MM.1S (cell line): Measurements from ENCODE around the gene MUC3A.

ENCODE experiments used
- DNase-seq: peaks from one replicate; pipeline ENCODE4 v3.0.0-alpha.2; 2015
- H2AFZ ChIP-seq: fragments of 300-600 bp; sonication (generic); 2 replicates; pipeline ENCODE4 v1.6.0; 2016; ENCODE audit warnings: antibody characterized with exemption, low read length
- H3F3A ChIP-seq: fragments of 300-600 bp; sonication (generic); 2 replicates; pipeline ENCODE4 v1.6.1; 2016; ENCODE audit warnings: mild to moderate bottlenecking, antibody characterized with exemption, low read length, moderate library complexity, mixed read lengths; ENCODE audit not compliant: insufficient read depth
- H3K27ac ChIP-seq: fragments of 300-600 bp; sonication (generic); 2 replicates; pipeline ENCODE4 v1.5.1; 2016; ENCODE audit warnings: mild to moderate bottlenecking, low read length
- H3K27me3 ChIP-seq: fragments of 300-600 bp; sonication (generic); replicated peaks from 2 replicates; pipeline ENCODE4 v1.6.0; 2016; ENCODE audit warnings: low read length; ENCODE audit not compliant: insufficient read depth
- H3K36me3 ChIP-seq: fragments of 300-600 bp; sonication (generic); replicated peaks from 2 replicates; pipeline ENCODE4 v1.6.1; 2016; ENCODE audit warnings: mild to moderate bottlenecking, low read length, mixed read lengths; ENCODE audit not compliant: insufficient read depth
- H3K4me1 ChIP-seq: fragments of 300-600 bp; sonication (generic); 2 replicates; pipeline ENCODE4 v1.6.1; 2016; ENCODE audit warnings: low read length, mixed read lengths
- H3K4me2 ChIP-seq: fragments of 300-600 bp; sonication (generic); 2 replicates; pipeline ENCODE4 v1.6.0; 2016; ENCODE audit warnings: low read depth, low read length
- H3K4me3 ChIP-seq: fragments of 300-600 bp; sonication (generic); 2 replicates; pipeline ENCODE4 v1.5.1; 2016; ENCODE audit warnings: low read length, mixed read lengths
- H3K79me2 ChIP-seq: fragments of 300-600 bp; sonication (generic); 2 replicates; pipeline ENCODE4 v1.6.1; 2016; ENCODE audit warnings: mixed run types, low read length, mixed read lengths
- H3K9ac ChIP-seq: fragments of 300-600 bp; sonication (generic); 2 replicates; pipeline ENCODE4 v1.6.1; 2016; ENCODE audit warnings: low read length, mixed read lengths
- H3K9me2 ChIP-seq: fragments of 300-600 bp; sonication (generic); replicated peaks from 2 replicates; pipeline ENCODE4 v1.6.1; 2016; ENCODE audit warnings: mild to moderate bottlenecking, low read length, mixed read lengths; ENCODE audit not compliant: insufficient read depth
- H3K9me3 ChIP-seq: fragments of 300-600 bp; sonication (generic); replicated peaks from 2 replicates; pipeline ENCODE4 v1.6.1; 2016; ENCODE audit warnings: mild to moderate bottlenecking, low read length, mixed read lengths; ENCODE audit not compliant: insufficient read depth
- H4K20me1 ChIP-seq: fragments of 300-600 bp; sonication (generic); 2 replicates; pipeline ENCODE4 v1.6.1; 2016; ENCODE audit warnings: mild to moderate bottlenecking, low read length, moderate library complexity, mixed read lengths; ENCODE audit not compliant: insufficient read depth
- CTCF ChIP-seq: fragments of 300-600 bp; sonication (generic); IDR thresholded peaks from 2 replicates; pipeline ENCODE4 v1.5.1; 2016; ENCODE audit warnings: antibody characterized with exemption, low read length, mixed read lengths
- EZH2 ChIP-seq: fragments of 300-600 bp; sonication (generic); optimal IDR thresholded peaks from 2 replicates; pipeline ENCODE3; 2017; ENCODE audit warnings: low read depth, mild to moderate bottlenecking, antibody characterized with exemption, low read length, mixed read lengths
- EZH2phosphoT487 ChIP-seq: fragments of 300-600 bp; sonication (generic); IDR thresholded peaks from 2 replicates; pipeline ENCODE4 v1.6.1; 2018; ENCODE audit warnings: antibody characterized with exemption, low read length

Gene MUC3A

GRCh38 chr7:100957832-100958421, 8.6 kb downstream of the MUC3A start:
- TF ChIP-seq EZH2phosphoT487 (no peak), CTCF (no peak), EZH2 (no peak)
- H3K4me1 ChIP-seq = no peaks in the 10 kb centered on the region
- H3K9me3 ChIP-seq = no peaks in the 10 kb centered on the region
- no peak for DNase-seq
- no peaks in the 10 kb centered on the region for H4K20me1 ChIP-seq
- H3K4me3 ChIP-seq = no peak overlapping the region
- H3K36me3 ChIP-seq = no peaks in the 10 kb centered on the region
- no peak overlapping the region for H3K9ac ChIP-seq
- no peak overlapping the region for H3K4me2 ChIP-seq
- H3K27me3 ChIP-seq = peaks cover 74% of the 10 kb centered on the region
- H3K9me2 ChIP-seq = no peaks in the 10 kb centered on the region
- no peak overlapping the region for H2AFZ ChIP-seq
- no peak overlapping the region for H3K27ac ChIP-seq
- H3K79me2 ChIP-seq = no peaks in the 10 kb centered on the region
- no peaks in the 10 kb centered on the region for H3F3A ChIP-seq

- no peak for TF ChIP-seq CTCF
- TF ChIP-seq EZH2 = no peak
- no peak for TF ChIP-seq EZH2phosphoT487
- Histone ChIP-seq H3K27ac (no peak overlapping the region), H3K4me3 (no peak overlapping the region), H3K4me2 (no peak overlapping the region), H3K9me3 (no peaks in the 10 kb centered on the region), H2AFZ (no peak overlapping the region), H4K20me1 (no peaks in the 10 kb centered on the region), H3K9me2 (no peaks in the 10 kb centered on the region), H3K9ac (no peak overlapping the region), H3K4me1 (no peaks in the 10 kb centered on the region), H3F3A (no peaks in the 10 kb centered on the region), H3K79me2 (no peaks in the 10 kb centered on the region), H3K36me3 (no peaks in the 10 kb centered on the region), H3K27me3 (peaks cover 83% of the 10 kb centered on the region)
- DNase-seq = no peak
Measured at GRCh38 chr7:100959894-100960293, 10.6 kb downstream of the MUC3A start.

GRCh38 chr7:100962537-100962936, 13.2 kb downstream of the MUC3A start:
- H3K79me2 ChIP-seq = no peaks in the 10 kb centered on the region
- no peaks in the 10 kb centered on the region for H4K20me1 ChIP-seq
- H3F3A ChIP-seq = no peaks in the 10 kb centered on the region
- no peak overlapping the region for H3K4me2 ChIP-seq
- no peaks in the 10 kb centered on the region for H3K4me1 ChIP-seq
- peaks cover 86% of the 10 kb centered on the region for H3K27me3 ChIP-seq
- TF ChIP-seq CTCF (no peak), EZH2phosphoT487 (no peak), EZH2 (no peak)
- no peak for DNase-seq
- H3K4me3 ChIP-seq = no peak overlapping the region
- H3K36me3 ChIP-seq = no peaks in the 10 kb centered on the region
- H3K27ac ChIP-seq = no peak overlapping the region
- H2AFZ ChIP-seq = no peak overlapping the region
- H3K9me3 ChIP-seq = no peaks in the 10 kb centered on the region
- H3K9ac ChIP-seq = no peak overlapping the region
- H3K9me2 ChIP-seq = no peaks in the 10 kb centered on the region
